ENCODE results near the gene TRAFD1.
A peak's percentile ranks its signal among the peaks of the same experiment; 100 is the strongest.

TRAFD1 gene

DNA sequence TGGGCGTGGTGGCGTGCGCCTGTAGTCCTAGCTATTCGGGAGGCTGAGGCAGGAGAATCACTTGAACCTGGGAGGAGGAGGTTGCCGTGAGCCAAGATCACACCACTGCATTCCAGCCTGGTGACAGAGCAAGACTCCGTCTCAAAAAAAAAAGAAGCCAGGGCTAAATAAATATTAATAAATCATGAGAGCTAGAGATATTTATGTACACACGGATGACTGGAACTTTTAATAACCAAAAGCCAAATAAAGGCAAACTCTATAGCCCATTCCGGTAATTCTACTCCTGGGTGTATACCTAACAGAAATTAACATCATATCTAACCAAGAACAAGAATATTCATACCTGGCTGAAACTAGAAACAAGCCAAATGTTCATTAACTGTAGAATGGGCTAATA lies 7.7 kb upstream of the TRAFD1 start:
- TF ChIP-seq, protein P1, sequence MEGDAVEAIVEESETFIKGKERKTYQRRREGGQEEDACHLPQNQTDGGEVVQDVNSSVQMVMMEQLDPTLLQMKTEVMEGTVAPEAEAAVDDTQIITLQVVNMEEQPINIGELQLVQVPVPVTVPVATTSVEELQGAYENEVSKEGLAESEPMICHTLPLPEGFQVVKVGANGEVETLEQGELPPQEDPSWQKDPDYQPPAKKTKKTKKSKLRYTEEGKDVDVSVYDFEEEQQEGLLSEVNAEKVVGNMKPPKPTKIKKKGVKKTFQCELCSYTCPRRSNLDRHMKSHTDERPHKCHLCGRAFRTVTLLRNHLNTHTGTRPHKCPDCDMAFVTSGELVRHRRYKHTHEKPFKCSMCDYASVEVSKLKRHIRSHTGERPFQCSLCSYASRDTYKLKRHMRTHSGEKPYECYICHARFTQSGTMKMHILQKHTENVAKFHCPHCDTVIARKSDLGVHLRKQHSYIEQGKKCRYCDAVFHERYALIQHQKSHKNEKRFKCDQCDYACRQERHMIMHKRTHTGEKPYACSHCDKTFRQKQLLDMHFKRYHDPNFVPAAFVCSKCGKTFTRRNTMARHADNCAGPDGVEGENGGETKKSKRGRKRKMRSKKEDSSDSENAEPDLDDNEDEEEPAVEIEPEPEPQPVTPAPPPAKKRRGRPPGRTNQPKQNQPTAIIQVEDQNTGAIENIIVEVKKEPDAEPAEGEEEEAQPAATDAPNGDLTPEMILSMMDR (IDR thresholded peaks at IDR 0.05; ENCODE audit: low read depth, low read length, missing control alignments), result no peak
- no peak overlapping the region for H3K4me3 ChIP-seq (replicated peaks; ENCODE audit: low read depth, low read length)
- no peak for DNase-seq (ENCODE audit: extremely low read depth, low read depth)

DNA sequence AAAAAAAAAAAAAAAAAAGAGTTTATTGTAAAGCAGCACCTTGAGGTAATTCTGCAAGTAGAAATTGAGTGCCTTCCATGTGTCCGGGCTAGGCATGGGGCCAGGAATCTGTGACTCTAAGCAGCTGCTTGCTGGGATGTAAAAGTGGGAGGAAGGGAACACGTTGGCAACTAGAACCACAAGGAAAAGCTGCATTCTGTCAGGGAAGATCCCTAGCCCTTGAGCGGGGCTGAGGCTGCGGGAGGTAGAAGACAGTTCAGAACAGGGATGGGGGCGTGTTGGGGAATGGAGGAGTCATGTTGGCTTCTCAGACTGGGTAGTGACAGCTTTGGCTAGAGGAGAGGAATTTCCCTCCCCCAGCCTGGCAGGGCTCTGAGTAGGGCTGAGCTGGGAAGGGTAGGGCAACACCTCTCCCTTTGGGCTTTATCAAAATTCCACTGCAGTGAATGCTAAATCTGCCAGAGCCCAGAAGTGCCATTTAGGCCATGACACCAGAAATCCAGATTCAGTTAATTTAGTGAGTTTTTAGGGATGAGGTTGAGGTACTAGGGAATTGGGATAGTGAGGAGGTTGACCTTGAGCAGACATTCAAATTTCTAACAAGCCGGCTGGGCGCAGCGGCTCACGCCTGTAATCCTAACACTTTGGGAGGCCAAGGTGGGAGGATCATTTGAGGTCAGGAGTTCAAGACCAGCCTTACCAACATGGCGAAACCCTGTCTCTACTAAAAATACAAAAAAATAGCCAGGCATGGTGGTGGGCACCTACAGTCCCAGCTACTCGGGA lies 3.4 kb upstream of the TRAFD1 start:
- H3K4me3 ChIP-seq (replicated peaks; ENCODE audit: low read depth, low read length), result no peak overlapping the region
- peak; percentile 86 for DNase-seq (ENCODE audit: extremely low read depth, low read depth)
- TF ChIP-seq, protein P1 (IDR thresholded peaks at IDR 0.05; ENCODE audit: low read depth, low read length, missing control alignments), result no peak

DNA sequence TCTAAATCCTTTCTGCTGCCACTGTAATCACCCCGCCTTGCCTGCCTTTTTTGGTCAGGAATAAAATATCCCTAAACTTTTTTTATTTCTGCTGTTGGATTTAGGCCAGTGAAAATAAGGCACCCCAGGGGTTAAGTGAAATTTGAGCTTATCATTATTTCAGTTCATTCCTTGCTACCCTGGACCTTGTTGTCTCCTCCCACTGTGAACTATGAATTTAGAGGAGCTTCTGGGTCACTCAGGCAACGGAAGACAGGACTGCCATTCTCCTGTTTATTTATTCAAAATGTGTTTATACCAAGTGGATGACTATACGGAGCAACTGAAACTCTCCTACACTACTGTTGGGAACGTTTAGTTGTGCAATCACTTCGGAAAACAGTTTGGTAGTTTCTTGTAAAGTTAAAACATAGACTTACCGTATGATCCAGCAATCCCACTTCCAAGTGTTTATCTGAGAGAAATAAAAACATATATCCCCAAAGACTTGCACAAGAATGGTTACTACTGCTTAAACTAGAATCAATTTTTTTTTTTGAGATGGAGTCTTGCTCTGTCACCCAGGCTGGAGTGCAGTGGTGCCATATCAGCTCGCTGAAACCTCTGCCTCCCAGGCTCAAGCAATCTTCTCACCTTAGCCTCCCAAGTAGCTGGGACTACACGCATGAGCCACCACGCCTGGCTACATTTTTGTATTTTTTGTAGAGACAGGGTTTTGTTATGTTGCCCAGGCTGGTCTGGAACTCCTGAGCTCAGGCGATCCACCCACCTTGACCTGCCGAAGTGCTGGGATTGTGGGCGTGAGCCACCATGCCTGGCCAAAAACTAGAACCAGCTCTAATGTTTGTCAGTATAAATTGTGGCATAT lies 2.3 kb upstream of the TRAFD1 start:
- DNase-seq (ENCODE audit: extremely low read depth, low read depth), result peak; percentile 42
- no peak overlapping the region for H3K4me3 ChIP-seq (replicated peaks; ENCODE audit: low read depth, low read length)
- TF ChIP-seq, protein P1 (IDR thresholded peaks at IDR 0.05; ENCODE audit: low read depth, low read length, missing control alignments), result no peak

DNA sequence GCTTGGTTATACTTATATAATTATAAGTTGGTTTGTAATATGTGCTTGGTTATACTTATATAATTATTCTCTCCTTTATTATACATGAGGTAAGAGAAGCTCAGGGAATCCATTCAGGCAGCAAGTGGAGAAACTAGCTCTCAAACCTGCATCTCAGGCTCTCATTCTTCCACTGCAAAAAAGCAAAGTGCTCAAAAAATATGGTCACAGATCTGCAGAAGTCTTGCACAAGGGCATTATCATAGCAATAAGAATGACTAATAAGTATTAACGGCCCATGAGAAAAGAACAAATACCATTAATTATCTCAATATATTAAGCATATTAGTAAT lies 476 bp upstream of the TRAFD1 start:
- no peak overlapping the region for H3K4me3 ChIP-seq (replicated peaks; ENCODE audit: low read depth, low read length)
- no peak for DNase-seq (ENCODE audit: extremely low read depth, low read depth)
- TF ChIP-seq, protein P1 (IDR thresholded peaks at IDR 0.05; ENCODE audit: low read depth, low read length, missing control alignments), result no peak

DNA sequence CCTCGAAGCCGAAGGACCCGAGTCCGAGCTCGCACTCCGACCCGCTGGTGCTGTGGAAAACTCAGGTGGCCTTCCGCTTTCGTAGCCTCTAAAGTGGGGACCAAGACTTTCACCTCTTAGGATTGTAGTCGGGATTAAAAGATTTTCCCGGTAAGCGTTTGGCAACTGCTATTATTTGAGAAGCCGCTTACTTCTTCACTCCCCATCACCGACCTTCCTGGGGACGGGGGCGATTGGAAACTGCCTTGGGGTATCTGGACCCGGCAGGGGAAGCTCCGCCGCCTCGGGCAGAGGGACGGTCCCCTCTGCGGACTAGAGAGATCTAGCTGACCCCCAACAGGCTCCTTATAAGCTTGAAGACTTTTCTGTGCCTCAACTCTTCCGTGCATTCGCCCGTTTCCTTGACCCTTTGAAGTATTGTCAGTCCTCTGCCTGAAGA lies 659 bp downstream of the TRAFD1 start:
- TF ChIP-seq, protein P1 (IDR thresholded peaks at IDR 0.05; ENCODE audit: low read depth, low read length, missing control alignments), result no peak
- DNase-seq (ENCODE audit: extremely low read depth, low read depth), result no peak
- peak overlapping the region; percentile 82 for H3K4me3 ChIP-seq (replicated peaks; ENCODE audit: low read depth, low read length)

DNA sequence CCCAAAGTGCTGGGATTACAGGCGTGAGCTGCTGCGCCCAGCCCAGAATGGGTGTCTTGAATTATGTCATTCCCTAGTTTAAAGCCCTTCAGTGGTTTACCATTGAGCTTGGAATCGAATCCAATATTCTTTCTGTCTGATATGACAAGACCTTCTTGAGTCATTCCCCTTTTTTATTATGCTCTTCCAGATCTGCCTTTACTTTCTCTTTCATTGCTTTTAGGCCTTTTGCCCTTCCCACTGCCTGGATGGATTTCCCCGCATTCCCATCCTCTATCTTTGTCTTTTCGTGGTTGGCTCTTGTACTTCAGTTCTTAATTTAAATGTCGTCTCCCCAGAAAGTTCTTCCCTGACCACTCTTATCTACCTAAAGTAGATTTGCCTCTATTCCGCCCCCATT lies 1.6 kb downstream of the TRAFD1 start:
- TF ChIP-seq, protein P1 (IDR thresholded peaks at IDR 0.05; ENCODE audit: low read depth, low read length, missing control alignments), result no peak
- H3K4me3 ChIP-seq (replicated peaks; ENCODE audit: low read depth, low read length), result no peak overlapping the region; the same call in 1 of the 2 replicates
- no peak for DNase-seq (ENCODE audit: extremely low read depth, low read depth)
